ENCODE data around the gene FGGY. TPM values are rescaled to one million over a fixed set of nuclear protein-coding genes. Genes with fewer than 3 reads are reported as not detected.

FGGY gene
- total RNA-seq, 1 experiment from 2014 or later: 12.0 TPM

DNA sequence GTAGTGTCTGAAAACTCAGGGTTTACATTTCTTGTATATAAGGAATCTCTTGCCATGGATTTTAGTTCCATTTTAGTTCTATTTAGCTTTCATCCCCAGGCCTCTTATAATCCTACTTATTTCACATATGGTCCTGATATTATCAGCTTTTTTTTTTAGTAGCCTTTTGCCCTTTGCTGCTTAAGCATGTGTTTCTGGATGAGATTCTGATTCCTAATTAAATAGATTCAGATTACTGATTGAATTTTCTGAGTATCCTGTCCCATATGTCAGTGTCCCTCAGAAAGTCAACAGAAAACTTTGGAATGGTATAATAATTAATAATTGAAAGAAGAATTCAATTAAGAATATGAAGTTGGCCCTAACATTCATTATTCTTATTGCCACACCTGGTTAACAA, 383.1 kb downstream of the FGGY start (continued):
- TF ChIP-seq, protein P1, sequence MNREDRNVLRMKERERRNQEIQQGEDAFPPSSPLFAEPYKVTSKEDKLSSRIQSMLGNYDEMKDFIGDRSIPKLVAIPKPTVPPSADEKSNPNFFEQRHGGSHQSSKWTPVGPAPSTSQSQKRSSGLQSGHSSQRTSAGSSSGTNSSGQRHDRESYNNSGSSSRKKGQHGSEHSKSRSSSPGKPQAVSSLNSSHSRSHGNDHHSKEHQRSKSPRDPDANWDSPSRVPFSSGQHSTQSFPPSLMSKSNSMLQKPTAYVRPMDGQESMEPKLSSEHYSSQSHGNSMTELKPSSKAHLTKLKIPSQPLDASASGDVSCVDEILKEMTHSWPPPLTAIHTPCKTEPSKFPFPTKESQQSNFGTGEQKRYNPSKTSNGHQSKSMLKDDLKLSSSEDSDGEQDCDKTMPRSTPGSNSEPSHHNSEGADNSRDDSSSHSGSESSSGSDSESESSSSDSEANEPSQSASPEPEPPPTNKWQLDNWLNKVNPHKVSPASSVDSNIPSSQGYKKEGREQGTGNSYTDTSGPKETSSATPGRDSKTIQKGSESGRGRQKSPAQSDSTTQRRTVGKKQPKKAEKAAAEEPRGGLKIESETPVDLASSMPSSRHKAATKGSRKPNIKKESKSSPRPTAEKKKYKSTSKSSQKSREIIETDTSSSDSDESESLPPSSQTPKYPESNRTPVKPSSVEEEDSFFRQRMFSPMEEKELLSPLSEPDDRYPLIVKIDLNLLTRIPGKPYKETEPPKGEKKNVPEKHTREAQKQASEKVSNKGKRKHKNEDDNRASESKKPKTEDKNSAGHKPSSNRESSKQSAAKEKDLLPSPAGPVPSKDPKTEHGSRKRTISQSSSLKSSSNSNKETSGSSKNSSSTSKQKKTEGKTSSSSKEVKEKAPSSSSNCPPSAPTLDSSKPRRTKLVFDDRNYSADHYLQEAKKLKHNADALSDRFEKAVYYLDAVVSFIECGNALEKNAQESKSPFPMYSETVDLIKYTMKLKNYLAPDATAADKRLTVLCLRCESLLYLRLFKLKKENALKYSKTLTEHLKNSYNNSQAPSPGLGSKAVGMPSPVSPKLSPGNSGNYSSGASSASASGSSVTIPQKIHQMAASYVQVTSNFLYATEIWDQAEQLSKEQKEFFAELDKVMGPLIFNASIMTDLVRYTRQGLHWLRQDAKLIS (CRISPR knock-in tag; IDR thresholded peaks at IDR 0.05; ENCODE audit: borderline replicate concordance): no peak
- no peak for TF ChIP-seq TEAD1 (CRISPR knock-in tag; IDR thresholded peaks at IDR 0.05)
- no peak for TF ChIP-seq CREB1 (CRISPR knock-in tag; IDR thresholded peaks at IDR 0.05)
- TF ChIP-seq, protein P2, sequence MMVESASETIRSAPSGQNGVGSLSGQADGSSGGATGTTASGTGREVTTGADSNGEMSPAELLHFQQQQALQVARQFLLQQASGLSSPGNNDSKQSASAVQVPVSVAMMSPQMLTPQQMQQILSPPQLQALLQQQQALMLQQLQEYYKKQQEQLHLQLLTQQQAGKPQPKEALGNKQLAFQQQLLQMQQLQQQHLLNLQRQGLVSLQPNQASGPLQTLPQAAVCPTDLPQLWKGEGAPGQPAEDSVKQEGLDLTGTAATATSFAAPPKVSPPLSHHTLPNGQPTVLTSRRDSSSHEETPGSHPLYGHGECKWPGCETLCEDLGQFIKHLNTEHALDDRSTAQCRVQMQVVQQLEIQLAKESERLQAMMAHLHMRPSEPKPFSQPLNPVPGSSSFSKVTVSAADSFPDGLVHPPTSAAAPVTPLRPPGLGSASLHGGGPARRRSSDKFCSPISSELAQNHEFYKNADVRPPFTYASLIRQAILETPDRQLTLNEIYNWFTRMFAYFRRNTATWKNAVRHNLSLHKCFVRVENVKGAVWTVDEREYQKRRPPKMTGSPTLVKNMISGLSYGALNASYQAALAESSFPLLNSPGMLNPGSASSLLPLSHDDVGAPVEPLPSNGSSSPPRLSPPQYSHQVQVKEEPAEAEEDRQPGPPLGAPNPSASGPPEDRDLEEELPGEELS (CRISPR knock-in tag; IDR thresholded peaks at IDR 0.05): no peak
- no peak for TF ChIP-seq ZNF416 (CRISPR knock-in tag; IDR thresholded peaks at IDR 0.05)
- TF ChIP-seq, protein P3, sequence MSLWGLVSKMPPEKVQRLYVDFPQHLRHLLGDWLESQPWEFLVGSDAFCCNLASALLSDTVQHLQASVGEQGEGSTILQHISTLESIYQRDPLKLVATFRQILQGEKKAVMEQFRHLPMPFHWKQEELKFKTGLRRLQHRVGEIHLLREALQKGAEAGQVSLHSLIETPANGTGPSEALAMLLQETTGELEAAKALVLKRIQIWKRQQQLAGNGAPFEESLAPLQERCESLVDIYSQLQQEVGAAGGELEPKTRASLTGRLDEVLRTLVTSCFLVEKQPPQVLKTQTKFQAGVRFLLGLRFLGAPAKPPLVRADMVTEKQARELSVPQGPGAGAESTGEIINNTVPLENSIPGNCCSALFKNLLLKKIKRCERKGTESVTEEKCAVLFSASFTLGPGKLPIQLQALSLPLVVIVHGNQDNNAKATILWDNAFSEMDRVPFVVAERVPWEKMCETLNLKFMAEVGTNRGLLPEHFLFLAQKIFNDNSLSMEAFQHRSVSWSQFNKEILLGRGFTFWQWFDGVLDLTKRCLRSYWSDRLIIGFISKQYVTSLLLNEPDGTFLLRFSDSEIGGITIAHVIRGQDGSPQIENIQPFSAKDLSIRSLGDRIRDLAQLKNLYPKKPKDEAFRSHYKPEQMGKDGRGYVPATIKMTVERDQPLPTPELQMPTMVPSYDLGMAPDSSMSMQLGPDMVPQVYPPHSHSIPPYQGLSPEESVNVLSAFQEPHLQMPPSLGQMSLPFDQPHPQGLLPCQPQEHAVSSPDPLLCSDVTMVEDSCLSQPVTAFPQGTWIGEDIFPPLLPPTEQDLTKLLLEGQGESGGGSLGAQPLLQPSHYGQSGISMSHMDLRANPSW (CRISPR knock-in tag; conservative IDR thresholded peaks at IDR 0.05; ENCODE audit: low read depth): no peak
- no peak for TF ChIP-seq KAT7 (CRISPR knock-in tag; IDR thresholded peaks at IDR 0.05; ENCODE audit: borderline replicate concordance)
- TF ChIP-seq GABPB1 (CRISPR knock-in tag; IDR thresholded peaks at IDR 0.05): no peak
- TF ChIP-seq E2F5 (CRISPR knock-in tag; IDR thresholded peaks at IDR 0.05): no peak
- TF ChIP-seq, protein P4, sequence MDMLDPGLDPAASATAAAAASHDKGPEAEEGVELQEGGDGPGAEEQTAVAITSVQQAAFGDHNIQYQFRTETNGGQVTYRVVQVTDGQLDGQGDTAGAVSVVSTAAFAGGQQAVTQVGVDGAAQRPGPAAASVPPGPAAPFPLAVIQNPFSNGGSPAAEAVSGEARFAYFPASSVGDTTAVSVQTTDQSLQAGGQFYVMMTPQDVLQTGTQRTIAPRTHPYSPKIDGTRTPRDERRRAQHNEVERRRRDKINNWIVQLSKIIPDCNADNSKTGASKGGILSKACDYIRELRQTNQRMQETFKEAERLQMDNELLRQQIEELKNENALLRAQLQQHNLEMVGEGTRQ (CRISPR knock-in tag; IDR thresholded peaks at IDR 0.05): no peak
- no peak for TF ChIP-seq ZNF232 (CRISPR knock-in tag; IDR thresholded peaks at IDR 0.05)
- no peak for TF ChIP-seq NR1H2 (CRISPR knock-in tag; IDR thresholded peaks at IDR 0.05)
- TF ChIP-seq CDX4 (CRISPR knock-in tag; IDR thresholded peaks at IDR 0.05; ENCODE audit: borderline replicate concordance): no peak

DNA sequence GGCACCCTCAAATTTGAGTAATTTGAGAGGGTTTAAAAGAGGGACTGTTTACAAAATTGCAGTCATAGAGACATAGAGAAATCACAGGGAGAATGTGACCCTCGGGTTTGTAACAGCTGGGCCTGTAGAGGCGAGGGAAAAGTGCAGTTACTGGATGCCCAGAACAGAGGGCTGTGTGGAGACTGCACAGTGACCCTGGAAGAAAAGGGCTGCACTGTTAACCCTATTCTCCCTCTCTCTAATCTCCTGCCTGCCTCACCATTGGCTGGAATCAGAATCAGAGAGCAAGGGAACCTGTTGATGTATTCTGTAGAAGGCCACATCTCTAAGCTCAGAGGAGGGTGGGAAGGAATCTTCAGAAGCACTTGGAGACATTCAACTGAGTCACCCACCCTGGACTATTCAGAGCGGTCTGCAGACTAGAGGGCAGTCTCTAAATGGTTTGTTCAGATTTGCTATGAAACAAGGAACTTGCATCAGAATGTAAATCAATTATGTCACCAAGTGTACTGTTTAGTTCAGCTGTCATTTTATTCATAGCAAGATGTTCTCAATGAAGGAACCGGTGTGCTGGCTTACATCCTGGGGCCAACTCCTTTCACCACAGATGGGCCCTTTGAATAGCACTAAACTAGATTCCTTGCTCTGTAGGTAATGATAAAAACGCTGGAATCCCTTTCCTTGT, 385.6 kb downstream of the FGGY start:
- peaks cover 50% of the 10 kb centered on the region for H3K4me1 Mint-ChIP-seq
- H3K4me3 Mint-ChIP-seq: no peak overlapping the region
- H3K36me3 Mint-ChIP-seq: no peaks in the 10 kb centered on the region
- DNase-seq (ENCODE audit: low spot score): no peak
- H3K27ac Mint-ChIP-seq: no peak overlapping the region
- ATAC-seq: no peak
- no peaks in the 10 kb centered on the region for H3K27me3 Mint-ChIP-seq (ENCODE audit: low read depth)
- no peaks in the 10 kb centered on the region for H3K9me3 Mint-ChIP-seq
- CTCF ChIA-PET: no interaction called here
- POLR2A ChIA-PET: no interaction called here
- TF ChIP-seq NR3C1 (CRISPR knock-in tag; conservative IDR thresholded peaks at IDR 0.05; ENCODE audit: low read depth) (no peak), JUN (CRISPR knock-in tag; IDR thresholded peaks at IDR 0.05) (no peak), ESRRA (CRISPR knock-in tag; IDR thresholded peaks at IDR 0.05; ENCODE audit: borderline replicate concordance) (no peak), MAX (CRISPR knock-in tag; IDR thresholded peaks at IDR 0.05) (no peak), JAZF1 (CRISPR knock-in tag; IDR thresholded peaks at IDR 0.05) (no peak), MLX (CRISPR knock-in tag; IDR thresholded peaks at IDR 0.05) (no peak), TCF7 (CRISPR knock-in tag; IDR thresholded peaks at IDR 0.05; ENCODE audit: low read depth) (no peak), GABPB1 (CRISPR knock-in tag; IDR thresholded peaks at IDR 0.05) (no peak), PRRX2 (CRISPR knock-in tag; IDR thresholded peaks at IDR 0.05) (no peak)
- TF ChIP-seq, protein P4 (CRISPR knock-in tag; IDR thresholded peaks at IDR 0.05): no peak
- TF ChIP-seq, protein P5, sequence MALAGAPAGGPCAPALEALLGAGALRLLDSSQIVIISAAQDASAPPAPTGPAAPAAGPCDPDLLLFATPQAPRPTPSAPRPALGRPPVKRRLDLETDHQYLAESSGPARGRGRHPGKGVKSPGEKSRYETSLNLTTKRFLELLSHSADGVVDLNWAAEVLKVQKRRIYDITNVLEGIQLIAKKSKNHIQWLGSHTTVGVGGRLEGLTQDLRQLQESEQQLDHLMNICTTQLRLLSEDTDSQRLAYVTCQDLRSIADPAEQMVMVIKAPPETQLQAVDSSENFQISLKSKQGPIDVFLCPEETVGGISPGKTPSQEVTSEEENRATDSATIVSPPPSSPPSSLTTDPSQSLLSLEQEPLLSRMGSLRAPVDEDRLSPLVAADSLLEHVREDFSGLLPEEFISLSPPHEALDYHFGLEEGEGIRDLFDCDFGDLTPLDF (CRISPR knock-in tag; IDR thresholded peaks at IDR 0.05): no peak

Measured in WTC11 (cell line).